Measurements from ENCODE around the gene TSSK2. TPM values are rescaled to one million over a fixed set of nuclear protein-coding genes. Genes with fewer than 3 reads are reported as not detected.

The TSSK2 gene
- total and polyA plus RNA-seq, 2 of the 8 experiments (the other 6 are each of a cell fraction or from before 2014, with no cell fraction given): not detected

DNA sequence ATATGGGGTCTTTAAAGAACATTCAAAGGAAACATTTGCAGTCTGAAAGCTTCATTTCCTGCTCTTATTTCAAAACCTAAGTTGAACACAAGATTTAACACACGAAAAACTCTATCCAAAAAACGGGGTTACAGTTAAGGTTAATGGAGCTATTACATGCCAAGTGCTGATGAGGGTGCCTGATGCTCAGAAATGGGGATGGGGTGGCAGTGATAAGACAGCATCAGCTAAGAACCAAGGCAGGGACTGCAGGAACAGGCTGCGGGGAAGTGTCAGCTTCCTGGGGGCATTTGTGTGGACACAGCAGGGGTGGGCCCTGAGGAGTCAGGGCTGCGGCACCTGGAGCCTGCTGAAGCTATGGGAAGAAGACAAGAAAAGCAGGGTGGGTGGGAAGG, 21.0 kb upstream of the TSSK2 start:
- no peak overlapping the region for H2BK5ac ChIP-seq (ENCODE audit: low read depth, low read length)
- CTCF ChIA-PET (ENCODE audit: partially characterized antibody): interaction anchor here (0.7 to 2.4 kb wide), 10 partner anchors 9 to 111 kb away, joined by 3 to 12 read pairs (median 4); partner anchors contain the start of gene ESS2
- no peak for FAIRE-seq

More for the DNA sequence above, 21.0 kb upstream of the TSSK2 start:
- no peaks in the 10 kb centered on the region for H3K23me2 ChIP-seq (ENCODE audit: low read depth, low read length)
- H3K4ac ChIP-seq (replicated peaks; ENCODE audit: insufficient read length, low read depth, low read length): no peak overlapping the region
- H3K36me3 ChIP-seq (ENCODE audit: control insufficient read depth in 2 of 4, insufficient read depth in 4 of 4, low read length in 3 of 4): no peaks in the 10 kb centered on the region
- H3K27ac ChIP-seq (ENCODE audit: low read depth, low read length): no peak overlapping the region
- TF ChIP-seq SP2 (IDR thresholded peaks at IDR 0.05; ENCODE audit: low read length) (no peak), SIX5 (IDR thresholded peaks at IDR 0.05; ENCODE audit: low read depth, low read length) (no peak), KDM4A (IDR thresholded peaks at IDR 0.05; ENCODE audit: low read depth, low read length, severe bottlenecking) (no peak), CHD2 (IDR thresholded peaks at IDR 0.05; ENCODE audit: low read length) (no peak), JUND (IDR thresholded peaks at IDR 0.05; ENCODE audit: low read length) (no peak)
- peaks cover 25% of the 10 kb centered on the region for H3K79me1 ChIP-seq (ENCODE audit: low read depth, low read length)
- POLR2A ChIA-PET (ENCODE audit: partially characterized antibody): interaction anchor here (0.9 to 2.8 kb wide), 5 partner anchors 11 to 370 kb away, joined by 3 to 21 read pairs (median 4); partner anchors contain the start of genes CDC45 and DGCR2
- H3K4me2 ChIP-seq (ENCODE audit: insufficient read depth in 1 of 2, low read depth in 2 of 2, low read length in 2 of 2): 0 out of 4 replicates have a peak overlapping the region, but pooled peaks of 1 of the 2 experiments have one; percentile 6
- peaks cover 26 to 93% of the 10 kb centered on the region in 2 experiments for H3K79me2 ChIP-seq (ENCODE audit: control insufficient read depth in 1 of 2, insufficient read depth in 2 of 2, low read length in 2 of 2)
- no peak overlapping the region for H3K9ac ChIP-seq (replicated peaks in 1 of 4; ENCODE audit: extremely low read depth in 1 of 4, low read depth in 3 of 4, low read length in 3 of 4)
- no peak overlapping the region for H3K14ac ChIP-seq (ENCODE audit: insufficient read length)
- H3K27me3 ChIP-seq (replicated peaks in 1 of 4; ENCODE audit: control insufficient read depth in 3 of 4, extremely low read depth in 1 of 4, insufficient read depth in 3 of 4, low read length in 3 of 4): no peaks in the 10 kb centered on the region; a peak in 1 of 7 replicates
- H3K23ac ChIP-seq (ENCODE audit: insufficient read length): no peak overlapping the region
- H4K20me1 ChIP-seq (replicated peaks in 1 of 2; ENCODE audit: control insufficient read depth in 1 of 2, insufficient read depth in 2 of 2, low read length in 2 of 2): peaks cover 25 to 46% of the 10 kb centered on the region in 2 experiments
- H2BK12ac ChIP-seq (ENCODE audit: low read depth, low read length): no peak overlapping the region
- no peaks in the 10 kb centered on the region for H3K9me3 ChIP-seq (ENCODE audit: insufficient read depth in 2 of 2, low read depth in 1 of 2, low read length in 1 of 2)
- H2BK20ac ChIP-seq (ENCODE audit: low read length): no peak overlapping the region
- no peak for DNase-seq (ENCODE audit: low read depth in 1 of 2, low spot score in 2 of 2)
- no peak overlapping the region for H4K91ac ChIP-seq (replicated peaks; ENCODE audit: insufficient read length, low read length)
- peak overlapping the region; percentile 56; the same call in 1 of the 2 replicates for H3K18ac ChIP-seq (ENCODE audit: extremely low read depth, low read length)
- H4K5ac ChIP-seq (ENCODE audit: insufficient read length, low read depth, low read length): no peak overlapping the region
- WGBS, 2 experiments (ENCODE audit: extremely low coverage in 1 of 2, insufficient coverage in 1 of 2, insufficient read length in 1 of 2, insufficient replicate concordance in 2 of 2, low coverage in 1 of 2, low lambda C conversion rate in 2 of 2, missing lambda C conversion rate in 1 of 2): 52% methylated on average over 4 of the region's 4 CpGs; no CpG with 5 or more reads in 1 of the 2 experiments
- no peak overlapping the region for H2AFZ ChIP-seq (ENCODE audit: low read length)
- peaks cover 7 to 14% (median 11%) of the 10 kb centered on the region in 4 experiments for H3K4me1 ChIP-seq (replicated peaks in 1 of 4; ENCODE audit: control insufficient read depth in 3 of 4, insufficient read depth in 4 of 4, low read length in 3 of 4)
- no peak overlapping the region for H4K8ac ChIP-seq (ENCODE audit: extremely low read depth, insufficient read depth, low read length)
- H3K56ac ChIP-seq (replicated peaks; ENCODE audit: insufficient read length, low read depth, low read length): no peak overlapping the region
- H3K4me3 ChIP-seq (ENCODE audit: extremely low read depth in 1 of 4, insufficient read depth in 2 of 4, low read depth in 3 of 4, low read length in 4 of 4): no peak overlapping the region
- no peak overlapping the region for H2BK15ac ChIP-seq (ENCODE audit: low read length)
- H2BK120ac ChIP-seq (replicated peaks; ENCODE audit: low read depth, low read length): no peak overlapping the region
- H2AK5ac ChIP-seq (ENCODE audit: low read depth, low read length): no peak overlapping the region

Measured in H1 (cell line).